ENCODE data around the gene MYEOV.
A peak's percentile ranks its signal among the peaks of the same experiment; 100 is the strongest.

MYEOV gene

DNA sequence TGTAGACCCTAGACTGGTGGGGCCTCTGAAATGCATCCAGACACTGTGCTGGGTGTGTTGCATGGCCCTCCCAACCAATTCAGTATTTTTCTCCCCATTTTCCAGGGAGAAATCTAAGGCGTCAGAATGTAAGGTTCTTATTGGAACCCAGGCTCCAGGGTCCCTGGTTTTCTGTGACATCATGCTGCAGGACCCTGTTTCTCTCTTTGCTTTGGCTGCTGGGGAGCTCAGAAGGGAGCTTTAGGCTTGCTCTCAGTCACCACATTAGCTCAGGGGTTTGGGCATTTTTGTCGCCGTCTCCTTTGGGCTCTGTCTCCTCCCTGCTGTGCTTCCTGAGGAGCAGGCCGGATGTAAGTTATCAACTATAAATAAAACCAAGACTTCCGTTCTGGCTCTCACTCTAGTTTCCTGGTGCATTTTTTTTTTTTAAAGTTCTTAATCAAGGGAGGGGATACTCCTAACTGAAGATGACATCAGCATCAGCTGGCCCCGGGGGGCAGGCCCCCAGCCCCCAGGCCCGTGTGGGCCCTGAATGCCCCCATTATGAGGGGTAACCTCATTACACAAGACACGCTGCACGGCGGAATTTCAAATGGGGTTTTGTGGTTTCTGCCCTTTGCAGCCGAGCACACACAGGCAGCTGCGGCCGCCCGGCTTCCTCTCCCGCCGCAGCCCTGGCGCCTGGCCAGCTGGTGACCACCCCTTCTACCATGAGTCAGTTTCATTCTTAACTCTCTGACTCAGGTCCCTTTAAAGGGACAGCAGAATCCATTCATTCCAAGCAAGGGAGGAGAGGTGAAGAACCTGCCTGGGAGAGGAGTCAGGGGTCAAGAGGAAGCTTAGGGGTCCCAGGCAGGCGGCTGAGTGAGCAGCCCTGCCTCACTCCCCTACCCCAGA is 3.2 kb downstream of the MYEOV start:
- H2AFZ ChIP-seq (ENCODE audit: low read depth, low read length), result no peak overlapping the region
- peak overlapping the region; percentile 80 for H3K4me3 ChIP-seq (ENCODE audit: low read length)
- no peaks in the 10 kb centered on the region; the same call in 1 of the 2 replicates for H3K27me3 ChIP-seq (ENCODE audit: low read depth, low read length)
- H4K20me1 ChIP-seq (ENCODE audit: insufficient read depth, low read length), result no peaks in the 10 kb centered on the region
- peak overlapping the region; percentile 95 for H3K4me2 ChIP-seq (ENCODE audit: low read length)
- peaks cover 8% of the 10 kb centered on the region for H3K36me3 ChIP-seq (replicated peaks; ENCODE audit: low read depth, low read length)
- no peaks in the 10 kb centered on the region for H3K9me3 ChIP-seq (ENCODE audit: insufficient read depth, low read length)
- peaks cover 72% of the 10 kb centered on the region for H3K4me1 ChIP-seq (ENCODE audit: low read length)
- peak overlapping the region; percentile 75 for H3K9ac ChIP-seq (ENCODE audit: low read length)
- TF ChIP-seq CTCF (IDR thresholded peaks at IDR 0.05; ENCODE audit: low read depth, low read length) (no peak), EZH2phosphoT487 (IDR thresholded peaks at IDR 0.05; ENCODE audit: low read depth) (0 out of 2 replicates have a peak, but pooled peaks have one; percentile 52)
- H3K79me2 ChIP-seq (ENCODE audit: low read length), result no peaks in the 10 kb centered on the region
- H3K27ac ChIP-seq (ENCODE audit: low read length), result peak overlapping the region; percentile 84

GRCh38 chr11:69297787-69298266 is 3.9 kb downstream of the MYEOV start:
- Histone ChIP-seq H3K4me2 (ENCODE audit: low read length) (peak overlapping the region; percentile 95), H3K36me3 (replicated peaks; ENCODE audit: low read depth, low read length) (peaks cover 8% of the 10 kb centered on the region), H3K4me3 (ENCODE audit: low read length) (peak overlapping the region; percentile 80), H3K27me3 (ENCODE audit: low read depth, low read length) (no peaks in the 10 kb centered on the region; the same call in 1 of the 2 replicates), H2AFZ (ENCODE audit: low read depth, low read length) (no peak overlapping the region), H4K20me1 (ENCODE audit: insufficient read depth, low read length) (no peaks in the 10 kb centered on the region), H3K9ac (ENCODE audit: low read length) (peak overlapping the region; percentile 75), H3K27ac (ENCODE audit: low read length) (peak overlapping the region; percentile 84), H3K9me3 (ENCODE audit: insufficient read depth, low read length) (no peaks in the 10 kb centered on the region), H3K4me1 (ENCODE audit: low read length) (peaks cover 72% of the 10 kb centered on the region), H3K79me2 (ENCODE audit: low read length) (no peaks in the 10 kb centered on the region)
- no peak for TF ChIP-seq CTCF (IDR thresholded peaks at IDR 0.05; ENCODE audit: low read depth, low read length)
- TF ChIP-seq EZH2phosphoT487 (IDR thresholded peaks at IDR 0.05; ENCODE audit: low read depth), result no peak

GRCh38 chr11:69298267-69299022 is 4.5 kb downstream of the MYEOV start:
- no peak for TF ChIP-seq EZH2phosphoT487 (IDR thresholded peaks at IDR 0.05; ENCODE audit: low read depth)
- TF ChIP-seq CTCF (IDR thresholded peaks at IDR 0.05; ENCODE audit: low read depth, low read length), result no peak
- Histone ChIP-seq H2AFZ (ENCODE audit: low read depth, low read length) (no peak overlapping the region), H3K27ac (ENCODE audit: low read length) (peak overlapping the region; percentile 84), H3K27me3 (ENCODE audit: low read depth, low read length) (no peaks in the 10 kb centered on the region; the same call in 1 of the 2 replicates), H3K9ac (ENCODE audit: low read length) (peak overlapping the region; percentile 75), H3K4me2 (ENCODE audit: low read length) (peak overlapping the region; percentile 95), H3K36me3 (replicated peaks; ENCODE audit: low read depth, low read length) (peaks cover 8% of the 10 kb centered on the region), H4K20me1 (ENCODE audit: insufficient read depth, low read length) (no peaks in the 10 kb centered on the region), H3K4me1 (ENCODE audit: low read length) (peaks cover 68% of the 10 kb centered on the region), H3K4me3 (ENCODE audit: low read length) (peak overlapping the region; percentile 80), H3K79me2 (ENCODE audit: low read length) (no peaks in the 10 kb centered on the region), H3K9me3 (ENCODE audit: insufficient read depth, low read length) (no peaks in the 10 kb centered on the region)

Measured in OCI-LY3 (cell line).